HUDEP-2 (cell line): ENCODE results near the gene LRRN2.
"Not testable (repeated sequence)": the region's sequence is repeated elsewhere in the genome, so short reads cannot be mapped to it uniquely, and the experiment has no call there.

Experiments used
- DNase-seq, 76 experiments: peaks; one replicate each; lab custom pipeline; 2025; ENCODE audit not compliant: unreplicated experiment in 76 of 76; lab: John Stamatoyannopoulos, UW

Gene LRRN2

GRCh38 chr1:204640578-204640977, 45.0 kb downstream of the LRRN2 start:
- DNase-seq = no peak

DNA sequence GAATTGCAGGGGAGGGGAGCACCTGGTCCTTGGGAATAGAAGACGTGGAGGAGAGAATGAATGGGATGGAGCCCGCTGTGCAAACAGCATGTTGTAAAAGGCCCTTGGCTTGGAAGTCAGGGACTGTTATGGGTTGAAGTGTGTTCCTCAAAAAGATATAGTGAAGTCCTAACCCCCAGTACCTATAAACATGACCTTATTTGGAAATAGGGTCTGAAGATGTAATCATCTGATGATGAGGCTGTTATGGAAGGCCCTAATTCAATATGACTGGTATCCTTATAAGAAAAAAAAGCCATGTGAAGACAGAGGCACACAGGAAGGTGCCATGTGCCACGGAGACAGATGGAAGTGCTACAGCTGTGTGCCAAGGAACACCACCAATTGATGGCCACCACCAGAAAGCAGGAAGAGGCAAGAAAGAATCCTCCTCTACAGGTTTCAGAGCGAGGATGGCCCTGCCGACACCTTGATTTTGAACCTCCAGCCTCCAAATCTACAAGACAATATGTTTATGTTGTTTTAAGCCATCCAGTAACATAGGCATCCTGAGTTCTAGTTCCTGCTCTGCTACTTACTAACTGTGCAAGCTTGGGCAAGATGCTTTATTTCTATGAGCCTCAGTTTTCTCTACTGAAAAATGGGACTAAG, 51.2 kb downstream of the LRRN2 start:
- DNase-seq = no peak

GRCh38 chr1:204633665-204634064, 51.9 kb downstream of the LRRN2 start:
- no peak for DNase-seq

DNA sequence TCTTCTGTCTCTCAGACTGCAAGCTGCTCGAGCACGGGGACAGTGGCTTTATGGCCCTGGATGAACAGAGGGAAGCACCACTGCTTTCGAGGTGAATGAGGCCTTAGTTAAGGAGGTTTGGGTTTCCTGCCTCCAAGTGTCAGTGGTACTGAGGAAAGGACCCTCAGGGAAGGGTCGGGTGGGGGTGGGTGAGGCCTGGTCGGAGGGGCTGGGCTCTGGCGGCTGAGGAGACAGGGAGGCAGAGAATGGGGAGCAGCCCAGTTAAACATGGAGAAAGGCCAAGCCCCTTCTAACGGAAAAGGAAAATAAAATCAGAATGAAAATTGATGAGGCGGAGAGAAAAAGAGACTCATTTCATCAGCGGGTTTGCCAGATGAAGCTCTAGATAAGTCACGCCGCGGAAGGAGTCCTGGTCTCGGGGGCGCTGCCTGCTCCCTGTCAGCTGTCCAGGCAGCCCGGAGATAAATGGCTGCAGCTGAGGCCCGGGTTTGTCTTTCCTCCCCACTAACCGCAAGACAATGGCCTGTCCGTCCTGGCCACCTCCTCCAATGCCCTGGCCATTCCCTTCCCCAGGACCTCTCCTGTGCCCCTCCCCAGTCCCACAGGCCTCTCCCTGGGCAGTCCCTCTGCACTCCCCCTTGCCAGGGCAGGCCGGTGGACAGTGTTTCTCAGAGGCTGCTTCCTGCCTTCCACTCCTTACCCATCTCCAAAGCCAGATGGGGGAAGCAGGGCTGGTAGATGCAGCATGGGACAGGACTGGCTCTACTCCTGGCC, 55.2 kb downstream of the LRRN2 start:
- no peak for DNase-seq

- not testable (repeated sequence) for DNase-seq
Observed at GRCh38 chr1:204629459-204629858, 56.1 kb downstream of the LRRN2 start.

GRCh38 chr1:204628868-204629267, 56.7 kb downstream of the LRRN2 start:
- no peak for DNase-seq

DNA sequence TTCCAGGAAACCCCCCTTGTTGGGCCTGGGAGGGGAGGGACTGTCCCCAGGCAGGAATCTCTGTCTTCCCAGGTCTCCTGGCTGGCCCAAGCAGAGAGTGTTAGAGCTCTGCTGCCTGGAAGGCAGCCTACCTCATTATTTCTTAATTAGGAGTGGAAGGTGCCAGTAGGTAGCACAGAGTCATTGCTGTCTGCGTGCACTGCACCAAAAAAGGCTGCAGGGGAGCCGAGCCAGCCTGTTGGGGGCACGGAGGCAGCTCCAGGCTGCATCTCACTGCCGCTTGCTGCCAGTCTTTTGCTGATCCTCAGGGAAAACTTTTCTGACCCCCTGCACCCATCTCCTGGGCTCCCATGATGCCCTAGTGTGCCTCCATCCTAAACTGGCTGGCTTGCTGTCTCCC, 58.1 kb downstream of the LRRN2 start:
- no peak for DNase-seq

GRCh38 chr1:204626381-204626780, 59.2 kb downstream of the LRRN2 start:
- DNase-seq = no peak

DNA sequence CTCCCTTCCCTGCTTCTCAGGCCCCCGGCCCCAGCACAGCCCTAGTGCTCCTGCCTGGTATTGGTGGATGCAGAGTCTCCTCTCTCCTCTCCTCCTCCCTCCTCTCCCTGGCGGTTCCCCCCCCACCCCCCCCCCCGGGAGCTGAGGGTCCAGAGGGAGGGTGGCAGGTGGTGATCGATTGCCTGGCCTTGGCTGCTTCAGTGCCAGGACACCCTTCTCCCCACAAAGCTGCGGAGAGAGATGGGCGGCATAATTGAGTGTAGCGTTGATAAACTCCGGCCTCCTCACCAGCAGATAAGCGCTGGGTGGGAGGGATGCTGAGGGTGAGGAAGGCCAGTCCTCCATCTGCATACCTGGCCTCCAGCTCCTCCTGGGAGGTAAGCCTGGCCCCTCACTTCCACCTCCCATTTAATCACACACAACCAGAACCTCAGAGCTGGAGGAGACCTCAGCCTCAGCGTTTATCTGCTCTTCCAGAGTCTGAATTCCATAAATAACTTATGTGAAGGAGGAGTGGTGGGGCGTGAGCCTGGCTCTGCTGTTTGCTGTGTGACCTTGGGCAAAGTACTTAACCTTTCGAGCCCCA, 60.8 kb downstream of the LRRN2 start:
- DNase-seq = no peak

DNA sequence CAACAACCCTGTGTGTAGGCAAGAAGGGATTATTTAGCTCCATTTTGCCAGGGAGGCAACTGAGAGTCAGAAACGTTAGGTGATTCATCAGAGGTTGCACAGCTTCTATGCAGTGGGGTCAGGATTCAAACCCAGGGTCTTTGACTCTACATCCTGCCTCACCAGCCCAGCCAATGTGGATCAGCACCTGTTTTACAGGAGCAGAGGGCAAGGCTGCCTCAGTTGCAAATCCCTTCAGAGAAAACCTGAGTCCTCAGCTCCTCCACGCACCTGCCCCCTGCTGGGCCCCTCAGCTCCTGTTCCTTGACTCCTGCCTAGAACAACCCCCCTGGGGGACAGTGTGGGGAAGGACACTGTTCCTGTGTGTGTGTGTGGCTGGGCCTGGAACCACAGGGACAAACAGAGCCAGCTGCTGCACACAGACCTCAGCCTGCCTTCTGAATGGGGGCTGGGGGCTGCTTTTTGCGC, 61.6 kb downstream of the LRRN2 start:
- DNase-seq = peak in 6 of 76 experiments; percentile 5 to 22 (median 8)

DNA sequence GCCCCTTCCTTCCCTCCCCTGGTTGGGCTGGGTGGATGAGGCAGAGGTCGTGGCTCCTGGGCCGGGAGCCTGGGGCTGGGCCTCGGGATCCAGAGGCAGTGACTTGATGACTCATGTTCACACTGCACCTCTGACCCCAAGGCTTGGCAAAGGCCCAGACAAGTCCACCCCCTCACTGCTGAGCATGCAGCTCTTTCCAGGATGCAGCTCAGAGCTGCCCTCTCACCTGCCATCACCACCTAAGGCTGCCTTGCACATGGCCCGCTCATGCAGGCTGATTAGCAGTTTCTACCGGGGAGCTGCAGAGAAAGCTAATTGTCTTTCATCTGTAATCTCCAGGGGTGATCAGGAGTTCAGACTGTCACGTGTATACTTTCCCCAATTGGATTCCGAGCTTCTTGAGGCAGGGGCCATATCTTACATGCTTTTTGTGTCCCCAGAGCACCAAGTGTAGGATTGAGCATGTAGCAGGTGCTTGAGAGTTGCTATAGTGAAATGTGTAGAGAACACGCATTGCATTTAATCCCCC, 62.1 kb downstream of the LRRN2 start:
- peak in 33 of 76 experiments; percentile 3 to 54 (median 16) for DNase-seq

DNA sequence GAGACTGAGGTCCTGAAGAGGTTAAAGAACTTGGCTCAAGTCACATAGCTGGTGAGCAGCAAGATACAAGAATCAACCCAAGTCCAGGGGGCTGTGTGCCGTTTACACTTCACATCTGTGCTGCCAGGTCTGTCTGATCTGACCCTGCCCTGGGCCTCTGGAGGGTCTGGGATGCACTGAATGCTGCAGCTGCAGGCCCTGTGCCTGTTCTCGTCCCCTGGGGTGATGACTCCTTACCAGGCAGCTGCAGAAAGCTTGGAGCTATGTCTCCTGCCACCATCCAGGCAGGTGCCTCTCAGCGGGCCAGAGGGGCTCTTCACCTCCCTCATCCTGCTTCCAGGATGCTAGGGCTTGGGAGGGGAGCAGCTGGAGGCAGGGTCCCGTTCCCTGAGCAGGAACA, 63.5 kb downstream of the LRRN2 start:
- no peak for DNase-seq

DNA sequence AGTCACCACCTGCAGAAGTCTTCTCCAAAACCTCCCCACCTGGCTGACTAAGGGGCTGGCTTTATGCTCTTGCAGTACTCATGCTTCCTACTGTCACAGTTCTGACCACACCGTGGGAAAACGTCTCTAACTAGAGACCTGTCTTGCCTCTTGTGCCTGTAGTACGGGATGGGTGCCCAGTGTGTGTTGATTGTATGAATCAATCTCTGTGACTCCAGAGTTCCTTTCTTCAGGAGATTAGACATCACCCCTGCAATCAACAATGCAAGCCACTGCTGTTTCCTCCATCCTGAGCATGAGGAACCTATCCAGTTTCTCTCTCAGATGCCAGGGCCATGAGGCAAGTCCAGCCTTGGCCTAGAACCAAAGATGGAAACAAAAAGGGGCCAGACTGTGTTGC, 64.1 kb downstream of the LRRN2 start:
- DNase-seq = no peak

DNA sequence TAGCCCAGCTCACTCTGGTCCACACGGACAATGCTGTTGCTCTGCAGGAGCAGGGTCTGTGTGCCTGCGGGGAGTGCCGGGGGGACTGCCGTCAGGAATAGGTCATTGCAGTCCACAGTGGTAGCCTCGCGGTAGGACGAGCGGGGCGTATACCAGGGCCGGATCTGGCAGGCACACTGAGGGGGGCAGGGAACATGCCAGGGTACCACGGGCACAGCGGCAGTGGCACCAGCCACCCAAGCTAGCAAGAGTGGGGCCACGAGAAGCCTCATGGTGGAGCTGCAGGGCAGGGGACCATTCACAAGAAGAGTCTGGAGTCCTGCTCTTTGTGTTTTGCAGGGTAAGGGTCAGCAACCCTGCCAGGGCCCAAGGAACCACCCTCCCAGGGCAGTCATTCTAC, 65.8 kb downstream of the LRRN2 start:
- DNase-seq = peak in 4 of 76 experiments; percentile 6 to 27 (median 10)

DNA sequence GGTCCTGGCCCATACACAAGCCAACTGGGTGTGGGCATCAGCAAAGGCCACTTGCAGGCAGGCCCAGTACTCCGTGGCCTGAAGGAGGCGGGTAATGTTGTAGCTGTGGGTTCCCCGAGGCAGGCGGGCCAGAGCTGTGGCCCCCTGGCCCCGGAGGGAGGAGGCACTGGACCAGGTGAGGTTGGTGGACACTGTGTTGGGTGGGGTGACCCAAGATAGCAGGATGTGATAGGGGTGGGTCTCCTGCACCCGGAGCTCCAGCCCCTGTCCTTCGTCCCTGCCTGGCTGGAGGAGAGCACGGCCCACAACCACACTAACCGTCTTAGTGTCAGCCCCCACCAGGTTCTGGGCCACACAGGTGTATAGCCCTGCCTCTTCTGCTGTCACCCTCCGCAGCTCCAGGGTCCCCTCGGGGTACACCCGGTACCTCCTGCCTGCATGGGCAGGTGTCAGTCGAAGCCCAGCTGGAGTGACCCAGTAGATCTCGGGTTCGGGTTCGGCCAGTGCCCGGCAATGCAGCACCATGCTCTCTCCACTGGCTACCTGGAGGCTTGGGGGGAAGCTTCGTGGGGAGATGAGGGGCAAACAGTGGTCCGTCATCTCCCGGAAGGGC, 67.3 kb downstream of the LRRN2 start:
- DNase-seq = no peak

DNA sequence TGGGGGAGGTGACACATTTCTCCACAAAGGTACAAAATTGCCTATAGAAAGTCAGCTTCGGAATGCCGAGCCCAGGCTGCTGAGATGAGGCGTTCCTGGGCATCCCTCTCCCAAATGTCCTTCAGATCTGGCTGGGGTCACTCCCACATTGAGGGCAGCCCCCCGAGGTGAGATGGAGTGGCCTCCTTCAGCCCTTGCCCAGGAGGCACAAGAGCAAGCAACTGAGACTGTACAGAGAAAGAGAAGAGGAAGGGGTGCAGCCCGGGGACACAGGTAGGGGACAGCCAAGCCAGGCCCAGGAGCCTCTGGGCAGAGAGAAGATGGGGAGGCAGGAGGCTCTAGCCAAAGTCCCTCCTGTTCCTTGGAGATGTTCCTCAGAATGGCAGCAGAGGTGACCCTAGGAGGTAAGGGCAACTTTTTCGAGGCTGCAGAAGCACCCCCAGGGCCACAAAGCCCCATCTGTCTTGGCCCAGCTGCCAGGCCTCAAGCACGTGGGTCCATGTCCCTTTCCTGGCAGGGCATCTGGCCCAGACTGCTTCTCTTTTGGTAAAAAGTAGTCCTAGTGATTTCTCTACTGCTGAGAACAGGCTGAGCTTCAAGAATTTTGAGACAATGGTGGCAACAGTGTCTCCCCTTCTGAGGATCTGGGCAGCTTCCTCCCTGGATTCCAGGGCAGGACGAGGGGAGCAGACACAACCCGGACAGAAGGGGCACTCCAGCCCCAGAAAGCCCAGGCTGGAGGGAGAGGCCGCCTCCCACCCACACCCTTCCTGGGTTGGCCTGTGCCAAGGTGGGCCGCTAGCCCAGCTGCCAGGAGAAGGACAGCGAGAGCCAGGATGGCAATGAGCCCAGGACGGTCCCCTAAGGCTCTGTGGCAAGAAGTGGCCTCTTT, 68.0 kb downstream of the LRRN2 start:
- DNase-seq = no peak

DNA sequence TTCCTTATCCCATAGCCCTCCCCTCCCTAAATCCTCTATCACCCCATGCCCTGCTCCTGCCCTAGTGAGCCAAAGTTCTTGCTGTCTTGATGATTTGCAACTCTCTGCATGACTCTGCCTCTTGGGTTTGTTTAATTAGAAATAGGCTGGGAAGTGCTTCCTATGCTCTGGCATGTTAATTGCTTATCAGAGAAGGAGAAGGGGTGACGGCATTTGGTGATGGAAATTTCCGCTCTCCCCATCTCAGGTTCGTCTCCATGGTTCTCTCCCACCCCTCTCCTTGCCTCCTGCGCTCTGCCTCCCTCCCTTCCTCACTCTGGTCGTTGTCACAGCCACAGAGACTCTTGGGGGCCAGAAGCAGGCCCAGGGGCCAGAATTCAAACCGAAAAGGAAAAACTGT, 68.9 kb downstream of the LRRN2 start:
- DNase-seq = no peak

DNA sequence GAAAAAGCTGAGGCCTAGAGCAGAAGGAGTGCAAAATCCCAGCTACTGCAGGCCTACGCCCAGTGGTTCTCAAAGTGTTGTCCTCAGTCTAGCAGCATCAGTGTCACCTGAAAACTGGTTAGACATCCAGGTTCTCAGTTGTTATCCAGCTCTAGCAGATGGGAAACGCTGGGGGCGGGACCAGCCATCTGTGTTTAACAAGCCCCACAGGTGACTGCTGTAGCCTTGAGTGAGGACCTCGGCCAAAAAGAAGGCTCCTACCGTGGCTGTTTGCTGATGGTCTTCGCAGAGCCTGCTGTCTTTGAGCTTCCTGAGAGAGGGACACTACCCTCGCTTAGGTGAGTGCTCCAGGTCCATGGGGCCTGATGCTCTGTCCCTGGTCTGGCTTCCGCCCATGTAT, 69.7 kb downstream of the LRRN2 start:
- DNase-seq = no peak

DNA sequence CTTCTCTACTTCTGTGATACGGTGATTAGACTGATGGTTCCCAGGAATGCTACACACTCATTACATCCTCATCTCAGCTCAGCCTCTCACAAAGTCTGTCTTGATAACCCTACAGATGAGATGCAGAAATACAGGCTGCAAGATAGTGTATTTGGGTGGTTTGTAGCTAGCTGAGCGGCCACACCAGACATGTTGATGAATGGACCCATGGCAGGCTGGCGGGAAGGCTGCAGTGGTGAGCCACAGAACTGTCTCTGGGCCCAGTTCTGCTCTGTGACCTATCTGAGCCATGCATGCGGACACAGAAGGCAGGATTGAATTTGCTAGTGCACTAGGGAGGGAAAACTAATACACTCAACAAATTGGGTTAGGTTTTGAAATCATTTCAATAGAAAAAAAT, 71.9 kb downstream of the LRRN2 start:
- DNase-seq = no peak

DNA sequence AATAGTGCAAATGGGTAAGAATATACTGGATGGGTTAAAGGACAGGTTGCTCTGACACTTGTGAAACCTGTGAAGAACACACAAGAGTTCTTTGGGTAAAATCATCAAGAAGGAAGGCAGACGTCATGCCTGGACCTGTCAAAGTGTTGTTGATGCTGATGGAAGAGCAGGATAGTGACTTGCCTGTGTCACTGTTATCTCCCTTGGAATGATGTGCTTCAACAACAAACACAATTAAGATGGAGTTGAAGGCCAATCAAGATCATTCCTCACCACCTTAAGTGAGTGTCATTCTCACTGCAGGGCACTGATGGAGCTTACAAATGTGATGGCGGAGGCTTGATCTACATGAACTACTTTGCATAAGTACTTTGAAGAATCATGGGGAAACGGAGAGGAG, 73.2 kb downstream of the LRRN2 start:
- no peak for DNase-seq
